Kidney (tissue), 14 donors: ENCODE data around the gene FANCE. TPM values are rescaled to one million over a fixed set of nuclear protein-coding genes. Genes with fewer than 3 reads are reported as not detected.

ENCODE experiments used
- DNase-seq, 5 donors: peaks; one replicate each; pipeline ENCODE4 v3.0.0-alpha.2; 2013 to 2020
- FAIRE-seq: peaks from 2 replicates; lab custom pipeline; 2012; peaks lifted over from hg19 to GRCh38; lab: Jason Lieb, UNC
- H3K27ac ChIP-seq, 2 donors: one replicate each; pipeline ENCODE4 v1.7.0; 2013; ENCODE audit warnings: low read depth in 2 of 2, low read length in 2 of 2, inconsistent platforms in 1 of 2
- H3K27me3 ChIP-seq: one replicate; pipeline ENCODE4 v1.7.1; 2013; ENCODE audit warnings: low read length, inconsistent platforms; ENCODE audit not compliant: control insufficient read depth, insufficient read depth
- H3K36me3 ChIP-seq, 3 donors: one replicate each; pipeline versions ENCODE4 v1.7.0 to v1.7.1; 2013; ENCODE audit warnings: low read length in 3 of 3, control low read depth in 1 of 3, inconsistent platforms in 1 of 3; ENCODE audit not compliant: insufficient read depth in 3 of 3, control insufficient read depth in 2 of 3
- H3K4me1 ChIP-seq, 3 donors: one replicate each; pipeline versions ENCODE4 v1.7.0 to v1.7.1; 2013; ENCODE audit warnings: low read length in 3 of 3, inconsistent platforms in 1 of 3, low read depth in 1 of 3; ENCODE audit not compliant: control insufficient read depth in 2 of 3, insufficient read depth in 2 of 3
- H3K4me3 ChIP-seq, 3 donors: one replicate each; pipeline versions ENCODE4 v1.7.0 to v1.8.1; 2013; ENCODE audit warnings: low read length in 3 of 3, control low read depth in 1 of 3, inconsistent platforms in 1 of 3
- H3K9ac ChIP-seq, 3 donors: one replicate each; pipeline versions ENCODE4 v1.7.0 to v1.7.1; 2013; ENCODE audit warnings: low read length in 3 of 3, control low read depth in 1 of 3, inconsistent platforms in 1 of 3
- H3K9me3 ChIP-seq, 3 donors: one replicate each; pipeline versions ENCODE4 v1.7.0 to v1.7.1; 2013; ENCODE audit warnings: low read length in 3 of 3, control low read depth in 1 of 3, inconsistent platforms in 1 of 3; ENCODE audit not compliant: control insufficient read depth in 2 of 3, insufficient read depth in 1 of 3
- CTCF ChIP-seq: IDR thresholded peaks from 3 replicates; pipeline ENCODE4 v1.5.1; 2012; ENCODE audit warnings: mild to moderate bottlenecking, moderate library complexity, borderline replicate concordance; ENCODE audit not compliant: insufficient read depth; ENCODE audit errors: extremely low read depth
- intact Hi-C: fragments of 100-400 bp; cut with DNase I; formaldehyde crosslinking; loops from one replicate; pipeline ENCODE4 v1.11.1; 2022
- polyA plus RNA-seq: library from polyadenylated mRNA; stranded (reverse); fragments of 350-450 nt; fragmentation: Illumina TruSeq; extraction: RNeasy Lipid Tissue Mini Kit (QIAGEN cat#74804); gene quantifications from one replicate; pipeline ENCODE4 v1.2.3, GENCODE V29; 2014; ENCODE audit warnings: low read depth, low replicate concordance; ENCODE audit not compliant: insufficient read depth
- total RNA-seq: library from RNA; stranded (reverse); fragmentation: NEBNext Ultra II Directional; extraction: Animal tissue kit (Norgen Biotek cat#: 25700); gene quantifications from one replicate; pipeline ENCODE4 v1.2.1, GENCODE V29; 2021
- donor health status: control.
- donor health status: control.
- donor health status: control.
- donor health status: control.
- donor health status: control.
- donor health status: DM: yes; HTN: yes; CAD: no.
- donor health status: Normal renal cell carcinoma (clear cell type).

FANCE gene
- total and polyA plus RNA-seq, 2 donors from 2014 or later: 1.2 to 2.7 TPM

- no peak for TF ChIP-seq CTCF
- H3K9ac ChIP-seq: peak overlapping the region in 1 of 3 donors; percentile 75
- no peaks in the 10 kb centered on the region for H3K36me3 ChIP-seq
- no peaks in the 10 kb centered on the region for H3K27me3 ChIP-seq
- FAIRE-seq (no peak), DNase-seq (peak; percentile 88 to 95 (median 93))
- peak overlapping the region; percentile 80 to 85 for H3K27ac ChIP-seq
- H3K9me3 ChIP-seq: no peaks in the 10 kb centered on the region
- H3K4me1 ChIP-seq: peaks cover 8 to 20% (median 8%) of the 10 kb centered on the region in 3 donors
- intact Hi-C loops: no loop called here
- peak overlapping the region; percentile 41 to 59 (median 45) for H3K4me3 ChIP-seq
Observed at GRCh38 chr6:35497571-35498421, 45.7 kb downstream of the FANCE start.

- peaks cover 6 to 20% (median 8%) of the 10 kb centered on the region in 3 donors for H3K4me1 ChIP-seq
- intact Hi-C loops: no loop called here
- H3K9me3 ChIP-seq: no peaks in the 10 kb centered on the region
- TF ChIP-seq CTCF: no peak
- FAIRE-seq (no peak), DNase-seq (peak in 2 of 5 donors; percentile 45 to 55)
- peak overlapping the region in 1 of 2 donors; percentile 85 for H3K27ac ChIP-seq
- no peaks in the 10 kb centered on the region for H3K36me3 ChIP-seq
- H3K9ac ChIP-seq: peak overlapping the region in 1 of 3 donors; percentile 12
- H3K27me3 ChIP-seq: no peaks in the 10 kb centered on the region
- peak overlapping the region in 1 of 3 donors; percentile 59 for H3K4me3 ChIP-seq
Observed at GRCh38 chr6:35498422-35499067, 46.4 kb downstream of the FANCE start.

GRCh38 chr6:35499372-35499771, 47.2 kb downstream of the FANCE start:
- TF ChIP-seq CTCF: no peak
- intact Hi-C loops: no loop called here
- no peak for DNase-seq
- no peaks in the 10 kb centered on the region for H3K36me3 ChIP-seq
- no peak overlapping the region for H3K4me3 ChIP-seq
- H3K4me1 ChIP-seq: peaks cover 3 to 13% (median 3%) of the 10 kb centered on the region in 3 donors
- H3K9me3 ChIP-seq: no peaks in the 10 kb centered on the region
- no peak overlapping the region for H3K27ac ChIP-seq
- no peak overlapping the region for H3K9ac ChIP-seq
- no peak for FAIRE-seq
- H3K27me3 ChIP-seq: no peaks in the 10 kb centered on the region
